ENCODE data around the gene CCNK.

CCNK gene

DNA sequence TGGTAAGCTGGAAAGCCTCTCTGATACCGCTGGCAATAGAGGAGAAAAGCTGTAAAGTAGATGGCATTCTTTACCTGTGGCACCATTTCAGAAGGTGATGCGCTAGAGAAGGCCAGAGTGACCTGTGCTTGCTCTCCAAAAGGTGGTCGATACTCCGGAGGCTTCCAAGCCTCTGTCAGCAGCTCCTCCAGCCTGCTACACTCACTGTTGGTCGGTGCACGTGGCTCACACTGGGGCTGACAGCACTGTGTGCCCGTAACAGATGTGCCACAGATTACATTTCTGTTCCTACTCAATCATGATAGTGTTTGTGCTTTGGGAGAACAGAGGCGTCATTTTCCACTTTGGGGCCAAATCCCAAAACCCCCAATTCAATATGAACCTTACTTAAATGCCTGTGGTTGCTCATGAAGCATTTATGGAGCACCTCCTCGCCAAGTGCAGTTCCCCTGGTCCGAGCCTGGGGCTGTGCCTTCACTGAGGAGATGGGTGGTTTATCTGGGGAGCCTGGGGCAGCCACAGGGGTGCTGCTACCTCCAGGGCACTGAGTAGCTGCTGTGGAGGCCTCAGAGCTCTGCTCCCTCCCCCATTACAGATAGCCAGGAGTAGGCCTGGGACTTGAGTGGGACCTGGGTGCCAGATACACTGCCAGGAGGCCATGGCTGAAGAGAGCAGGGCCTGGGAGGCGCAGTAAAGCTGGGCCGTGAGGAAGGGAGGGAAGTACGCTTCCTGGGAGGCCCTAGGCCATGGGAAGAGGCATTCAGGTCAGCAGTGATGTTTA, 26.8 kb downstream of the CCNK start:
- no peak for DNase-seq (ENCODE audit: low spot score)

DNA sequence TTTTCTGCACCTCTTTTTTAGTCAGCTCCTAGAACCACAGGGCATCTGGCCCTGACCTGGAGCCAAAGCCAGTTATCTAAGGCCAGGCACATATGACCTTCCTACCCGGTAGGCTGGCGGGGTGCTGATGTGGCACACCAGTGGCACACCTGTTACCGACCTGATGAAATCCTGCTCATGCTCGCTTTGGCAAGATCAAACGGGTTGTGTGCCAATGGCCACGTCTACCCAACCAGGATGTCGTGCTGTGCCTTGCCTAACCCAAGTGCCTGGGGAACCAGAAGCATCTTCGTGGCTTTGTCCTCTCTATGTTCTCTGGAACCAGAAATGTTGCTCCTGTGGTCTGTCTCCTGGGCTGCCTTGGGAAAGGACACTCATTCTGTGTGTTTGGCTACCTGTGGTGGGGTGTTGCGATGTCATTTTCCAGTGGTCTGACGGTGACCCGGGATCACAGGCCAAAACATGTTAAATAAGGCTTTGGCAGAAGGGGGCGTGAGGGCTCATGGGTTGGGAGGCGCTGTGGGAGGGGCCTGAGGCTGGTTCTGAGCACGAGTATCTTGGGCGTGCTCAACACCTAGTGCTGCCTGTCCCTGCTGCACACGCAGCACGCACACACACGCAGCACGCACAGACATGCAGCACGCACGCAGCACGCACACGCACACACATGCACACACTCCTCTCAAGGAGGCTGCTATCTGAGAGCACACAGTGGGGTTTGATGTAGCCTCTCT, 27.9 kb downstream of the CCNK start:
- DNase-seq (ENCODE audit: low spot score), result no peak

DNA sequence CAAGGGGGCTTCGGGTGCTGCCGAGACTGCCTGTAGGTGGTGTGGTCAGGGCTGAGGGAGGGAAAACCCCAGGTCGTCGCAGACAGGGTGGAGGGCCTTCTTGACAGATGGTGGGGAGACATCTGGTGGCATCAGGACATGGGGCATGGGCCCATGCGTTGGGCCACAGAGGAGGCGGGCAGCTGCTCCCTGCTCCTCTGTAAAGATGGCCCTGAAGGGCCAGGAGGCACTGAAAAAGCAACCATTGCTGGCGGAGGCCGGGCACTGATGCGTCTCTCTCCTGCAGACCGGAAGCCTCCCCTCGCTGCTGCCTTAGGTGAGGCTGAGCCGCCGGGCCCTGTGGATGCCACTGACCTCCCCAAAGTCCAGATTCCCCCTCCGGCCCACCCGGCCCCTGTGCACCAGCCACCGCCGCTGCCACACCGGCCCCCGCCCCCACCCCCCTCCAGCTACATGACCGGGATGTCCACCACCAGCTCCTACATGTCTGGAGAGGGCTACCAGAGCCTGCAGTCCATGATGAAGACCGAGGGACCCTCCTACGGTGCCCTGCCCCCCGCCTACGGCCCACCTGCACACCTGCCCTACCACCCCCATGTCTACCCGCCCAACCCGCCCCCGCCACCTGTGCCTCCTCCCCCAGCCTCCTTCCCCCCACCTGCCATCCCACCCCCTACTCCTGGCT, 28.8 kb downstream of the CCNK start:
- DNase-seq (ENCODE audit: low spot score), result no peak

DNA sequence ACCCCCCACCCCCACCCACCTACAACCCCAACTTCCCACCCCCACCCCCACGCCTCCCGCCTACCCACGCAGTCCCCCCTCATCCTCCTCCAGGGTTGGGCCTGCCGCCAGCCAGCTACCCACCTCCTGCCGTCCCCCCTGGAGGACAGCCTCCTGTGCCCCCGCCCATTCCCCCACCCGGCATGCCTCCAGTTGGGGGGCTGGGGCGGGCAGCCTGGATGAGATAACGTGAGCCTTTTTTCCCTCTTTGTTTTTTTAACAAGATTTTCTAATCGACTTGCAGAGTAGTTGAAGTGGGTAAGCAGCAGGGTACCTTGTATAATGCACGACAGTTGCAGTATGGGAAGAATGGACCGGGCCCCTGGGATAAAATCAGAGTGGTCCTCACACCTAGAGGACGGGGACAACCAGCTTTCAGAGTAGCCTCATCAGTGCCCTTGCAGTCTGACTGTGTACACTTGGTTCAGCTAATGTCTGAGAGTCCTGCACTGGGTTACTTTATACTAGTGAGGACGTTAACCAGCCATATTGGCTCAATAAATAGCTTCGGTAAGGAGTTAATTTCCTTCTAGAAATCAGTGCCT, 29.4 kb downstream of the CCNK start:
- no peak for DNase-seq (ENCODE audit: low spot score)

DNA sequence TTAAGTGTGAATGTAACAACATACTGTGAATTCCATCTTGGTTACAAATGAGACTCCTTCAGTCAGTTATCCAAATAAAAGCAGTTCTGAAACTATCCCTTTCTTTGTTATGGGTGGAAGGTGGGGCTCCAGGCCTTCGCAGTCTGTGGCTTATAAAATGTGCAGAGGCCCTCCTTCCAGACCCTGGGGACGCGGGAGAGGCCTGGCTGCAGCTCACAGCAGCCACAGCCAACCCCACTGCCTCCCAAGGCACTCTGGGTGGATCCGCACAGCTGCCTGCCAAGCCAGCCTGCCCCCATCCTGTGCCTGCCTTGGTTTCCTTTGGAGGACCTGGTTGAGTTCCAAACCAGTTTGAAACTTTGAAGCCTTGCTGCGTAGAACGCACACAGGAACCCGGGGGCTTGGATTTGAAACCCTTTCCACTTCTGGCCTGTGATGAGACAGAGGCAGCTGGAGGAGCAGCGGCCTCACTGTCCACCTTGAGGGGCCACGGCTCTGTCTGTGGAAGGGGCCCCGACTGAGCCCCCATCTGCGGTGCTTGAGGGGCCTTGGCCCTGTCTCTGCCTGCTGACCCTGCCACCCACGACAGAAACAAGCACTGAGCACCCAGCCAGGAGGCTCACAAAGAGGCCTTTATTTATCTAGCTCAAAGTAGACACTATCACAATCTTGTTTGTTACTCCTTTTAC, 30.4 kb downstream of the CCNK start:
- peak; percentile 52 for DNase-seq (ENCODE audit: low spot score)

DNA sequence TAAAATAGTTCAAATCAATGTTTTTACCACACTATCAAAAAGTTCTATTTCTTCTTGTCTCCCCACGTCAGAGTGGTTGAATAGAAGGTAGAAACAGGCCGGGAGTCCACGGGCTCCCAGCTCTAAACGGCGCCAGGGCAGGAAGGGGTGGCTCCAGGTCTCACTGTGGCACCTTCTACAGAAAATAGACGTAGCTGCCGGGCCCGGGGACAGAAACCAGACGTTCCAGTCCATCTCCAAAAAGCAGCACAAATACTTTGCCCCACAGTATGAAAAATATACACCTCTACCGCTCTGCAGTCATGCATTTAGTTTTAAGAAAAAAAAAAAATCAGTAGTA, 30.9 kb downstream of the CCNK start:
- no peak for DNase-seq (ENCODE audit: low spot score)

DNA sequence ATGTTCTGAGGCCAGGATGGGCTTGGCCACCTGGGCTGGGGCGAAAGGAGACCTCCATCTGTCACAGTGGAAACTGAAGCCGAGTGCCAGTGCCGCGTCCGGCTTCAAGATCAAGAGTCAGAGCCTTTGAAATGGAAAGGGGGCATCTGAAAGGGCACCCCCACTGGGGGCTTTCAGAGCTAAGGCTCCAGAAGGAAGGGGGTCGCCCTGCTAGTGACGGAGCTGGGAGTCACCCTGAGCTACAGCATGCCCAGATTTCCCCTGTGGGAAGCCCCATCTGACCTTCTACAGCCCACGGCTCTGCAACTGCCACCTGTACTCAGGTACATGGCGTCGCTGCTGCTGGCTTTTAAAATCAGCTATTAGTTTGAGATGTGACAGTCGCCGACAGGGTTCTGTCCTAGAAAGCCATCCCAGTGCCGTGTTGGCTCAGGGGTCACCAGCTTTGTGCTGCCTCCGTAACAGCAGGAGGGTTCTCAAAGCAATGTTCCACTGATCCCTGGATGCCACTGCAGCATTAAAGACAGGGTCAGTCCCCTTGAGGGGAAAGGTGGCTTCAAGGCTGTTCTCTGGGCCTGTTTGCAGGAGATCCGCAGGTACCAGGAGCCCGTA, 31.5 kb downstream of the CCNK start:
- DNase-seq (ENCODE audit: low spot score), result no peak

DNA sequence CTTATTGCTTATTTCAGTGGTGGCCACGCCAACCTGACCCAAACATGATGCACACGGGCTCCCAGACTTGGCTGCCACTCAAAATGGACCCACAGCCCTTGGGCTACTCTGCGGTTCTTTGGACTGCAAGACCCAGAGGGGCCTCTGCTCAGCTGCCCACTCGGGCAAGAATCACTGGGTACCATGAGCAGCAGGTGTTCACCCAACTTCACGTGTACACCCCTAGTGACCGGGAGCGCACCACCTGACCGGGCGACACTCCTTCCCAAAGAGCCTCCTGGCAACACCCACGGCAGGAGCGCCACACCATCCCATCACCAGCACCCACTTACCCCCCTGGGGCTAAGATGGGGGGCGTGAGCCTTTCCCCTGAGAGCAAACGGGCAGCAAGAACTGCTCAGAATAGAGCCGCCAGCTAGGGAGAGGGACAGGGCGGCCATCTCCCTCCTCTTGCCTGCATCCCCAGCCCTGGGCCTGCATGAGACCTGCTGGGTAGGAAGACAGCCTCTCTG, 32.0 kb downstream of the CCNK start:
- DNase-seq (ENCODE audit: low spot score), result no peak

DNA sequence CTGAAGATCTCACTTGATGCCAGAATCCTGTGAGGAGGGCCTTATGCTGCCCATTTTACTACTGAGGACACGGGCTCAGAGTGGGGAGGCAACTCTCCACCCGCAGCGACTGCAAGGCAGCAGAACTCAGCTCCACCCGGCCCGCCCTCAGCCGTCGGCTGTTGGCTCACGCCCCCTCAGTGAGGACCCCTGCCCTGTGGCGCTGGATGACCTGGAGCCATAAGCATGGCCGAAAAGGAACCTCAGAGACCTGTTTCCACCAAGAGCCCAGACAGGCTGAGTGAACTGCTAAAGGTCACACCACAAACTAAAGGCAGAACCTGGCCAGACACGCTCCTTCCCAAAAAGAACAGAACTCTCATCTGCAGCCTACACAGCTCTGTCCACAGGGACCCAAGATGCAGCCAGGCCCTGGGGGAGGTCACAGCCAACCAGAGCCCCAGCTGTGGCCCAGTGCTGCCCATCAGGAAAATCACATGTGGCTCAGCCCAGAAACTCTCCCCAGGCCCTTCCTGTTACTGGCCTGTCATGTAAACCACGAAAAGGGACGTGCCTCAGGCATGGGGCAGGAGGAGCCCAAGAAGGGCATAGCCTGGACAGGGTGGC, 32.8 kb downstream of the CCNK start:
- no peak for DNase-seq (ENCODE audit: low spot score)

DNA sequence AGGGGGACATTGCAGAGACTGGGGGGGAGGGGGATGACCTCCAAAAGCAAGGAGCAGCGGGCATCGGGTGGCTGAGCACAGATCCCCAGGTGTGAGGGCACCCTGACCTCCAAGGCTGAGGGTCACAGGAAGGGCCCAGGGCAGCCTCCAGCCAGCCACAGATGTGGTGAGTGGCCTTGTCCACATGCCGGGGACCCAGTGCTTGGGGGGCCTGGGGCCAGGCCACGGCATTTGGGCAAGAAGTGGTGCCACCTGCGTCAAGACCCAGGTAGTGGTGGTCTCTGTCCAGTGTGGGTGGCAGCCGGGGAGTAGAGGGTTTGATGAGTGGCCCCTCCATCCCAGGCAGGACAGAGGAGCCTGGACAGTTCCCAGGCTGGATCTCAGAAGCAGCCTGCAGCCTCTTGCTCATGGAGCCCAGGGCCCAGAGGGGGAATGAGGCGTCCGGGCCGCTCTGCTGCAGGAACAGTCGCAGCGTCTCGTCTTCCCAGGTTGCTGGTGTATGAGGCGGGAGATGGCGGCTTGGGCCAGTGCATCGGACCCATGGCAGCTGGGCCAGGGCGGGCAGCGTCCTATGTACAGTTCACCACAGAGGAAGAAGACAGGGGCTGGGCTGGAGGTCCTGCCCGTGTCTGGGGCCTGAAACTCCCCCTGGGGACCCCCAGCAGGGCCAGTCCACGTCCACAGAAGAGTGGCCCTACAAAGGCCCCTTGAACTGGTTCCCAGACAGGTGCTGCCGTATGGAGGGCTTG, 33.5 kb downstream of the CCNK start:
- DNase-seq (ENCODE audit: low spot score), result no peak

DNA sequence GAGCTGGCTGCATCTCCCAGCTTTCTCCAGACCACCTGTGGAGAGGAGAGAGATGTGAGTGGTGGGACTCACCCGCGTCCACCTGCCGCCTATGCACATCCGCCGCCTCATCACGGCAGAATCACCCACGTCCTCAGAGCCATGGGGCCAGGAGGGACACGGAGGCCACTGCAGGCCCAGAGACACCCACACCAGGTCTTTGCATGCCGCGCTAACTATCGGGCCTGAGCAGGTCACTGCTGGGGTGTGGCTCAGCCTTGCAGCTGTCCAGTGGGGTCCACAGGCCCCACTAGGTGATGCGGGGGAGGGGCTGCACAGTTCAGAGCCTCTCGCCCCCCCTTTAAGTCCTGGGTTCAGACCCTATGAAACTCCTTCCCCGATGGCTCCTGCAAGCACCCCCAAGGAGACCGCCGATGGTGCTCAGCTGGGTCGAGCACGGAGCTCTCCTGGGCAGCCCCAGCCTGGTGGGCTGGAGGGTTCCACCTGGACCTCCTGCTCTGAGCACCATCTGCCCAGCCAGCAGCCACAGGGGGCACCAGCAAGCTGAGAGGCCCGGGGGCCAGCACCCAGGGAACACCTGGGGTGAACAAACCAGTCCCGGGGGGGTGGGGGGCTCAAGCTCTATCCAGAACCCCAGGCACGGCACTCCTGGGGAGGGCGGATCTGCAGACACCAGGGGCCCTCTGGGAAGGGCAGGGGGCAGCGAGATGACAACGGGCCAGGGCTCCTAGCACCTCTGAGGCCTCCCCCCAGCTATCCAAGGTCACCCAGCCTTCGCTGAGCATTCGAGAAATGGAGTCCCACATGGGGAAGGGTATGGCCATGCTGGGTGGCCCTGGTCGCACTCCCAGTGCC, 34.3 kb downstream of the CCNK start:
- DNase-seq (ENCODE audit: low spot score), result no peak

DNA sequence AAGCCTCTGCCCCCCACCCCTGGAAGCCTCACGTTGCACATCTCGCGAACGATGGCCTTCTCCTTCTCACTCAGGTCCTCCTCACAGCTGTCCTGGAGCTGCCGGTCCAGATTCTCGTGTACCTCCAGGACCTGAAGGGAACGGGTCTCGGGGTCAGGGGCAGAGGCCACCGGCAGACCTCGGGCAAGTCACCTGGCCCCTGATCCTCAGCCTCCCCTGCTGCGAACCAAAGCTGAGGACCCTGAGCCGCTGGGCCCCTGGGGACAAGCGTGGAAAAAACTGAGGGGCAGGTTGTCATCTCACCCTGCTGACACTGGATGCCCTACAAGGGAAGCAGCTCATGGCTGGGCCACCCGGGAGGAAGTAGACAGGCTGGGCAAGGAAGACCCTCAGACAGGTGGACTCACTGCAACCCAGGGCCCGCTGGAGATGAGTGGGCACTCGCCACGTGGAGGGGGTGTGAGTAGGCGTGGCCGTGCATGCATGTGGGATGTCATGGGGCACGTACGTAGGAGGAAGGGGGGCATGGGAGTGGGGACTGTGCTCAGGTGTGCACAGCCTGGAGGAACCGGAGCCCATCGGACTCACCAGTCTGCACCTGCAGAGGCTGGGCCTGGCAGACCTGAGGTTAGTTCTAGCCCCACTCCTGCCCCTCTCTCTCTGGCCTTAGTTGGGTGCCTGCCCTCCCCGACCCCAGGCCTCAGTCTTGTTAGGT, 35.1 kb downstream of the CCNK start:
- DNase-seq (ENCODE audit: low spot score), result no peak

DNA sequence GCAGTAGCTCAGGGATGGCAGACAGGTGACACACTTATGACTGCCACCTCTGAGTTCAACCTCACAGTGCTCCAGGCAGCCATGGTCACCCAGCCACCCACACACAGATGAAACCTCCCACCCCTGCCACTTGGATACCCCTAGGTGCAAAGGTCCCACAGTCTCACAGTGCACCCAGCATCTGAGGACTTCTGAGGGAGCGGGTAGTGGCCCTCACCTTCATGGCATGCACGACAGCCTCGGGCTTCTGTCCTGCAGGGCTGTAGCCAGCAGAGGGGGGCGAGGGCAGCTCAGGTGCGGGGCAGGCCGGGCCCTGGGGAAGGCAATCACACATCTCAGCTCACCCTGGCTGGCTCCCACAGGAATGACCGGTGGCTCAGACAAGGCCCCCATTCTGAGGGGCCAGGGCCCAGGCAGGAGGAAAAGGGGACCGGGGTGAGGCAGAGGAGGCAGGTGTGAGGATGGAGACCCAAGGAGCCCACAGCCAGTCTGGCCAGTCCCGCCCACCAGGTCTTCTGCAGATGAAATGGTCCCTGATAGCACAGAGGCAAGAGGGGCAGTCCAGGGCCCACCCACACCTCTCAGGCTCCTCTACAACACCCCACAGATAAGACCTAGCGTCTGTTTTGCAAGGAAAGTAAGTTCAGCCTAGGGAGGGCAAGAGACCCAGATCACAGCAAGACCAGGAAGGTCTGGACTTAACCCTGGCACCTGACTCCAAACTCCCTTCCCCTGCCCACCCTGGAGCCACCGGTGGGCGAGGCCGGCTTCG, 35.8 kb downstream of the CCNK start:
- no peak for DNase-seq (ENCODE audit: low spot score)

DNA sequence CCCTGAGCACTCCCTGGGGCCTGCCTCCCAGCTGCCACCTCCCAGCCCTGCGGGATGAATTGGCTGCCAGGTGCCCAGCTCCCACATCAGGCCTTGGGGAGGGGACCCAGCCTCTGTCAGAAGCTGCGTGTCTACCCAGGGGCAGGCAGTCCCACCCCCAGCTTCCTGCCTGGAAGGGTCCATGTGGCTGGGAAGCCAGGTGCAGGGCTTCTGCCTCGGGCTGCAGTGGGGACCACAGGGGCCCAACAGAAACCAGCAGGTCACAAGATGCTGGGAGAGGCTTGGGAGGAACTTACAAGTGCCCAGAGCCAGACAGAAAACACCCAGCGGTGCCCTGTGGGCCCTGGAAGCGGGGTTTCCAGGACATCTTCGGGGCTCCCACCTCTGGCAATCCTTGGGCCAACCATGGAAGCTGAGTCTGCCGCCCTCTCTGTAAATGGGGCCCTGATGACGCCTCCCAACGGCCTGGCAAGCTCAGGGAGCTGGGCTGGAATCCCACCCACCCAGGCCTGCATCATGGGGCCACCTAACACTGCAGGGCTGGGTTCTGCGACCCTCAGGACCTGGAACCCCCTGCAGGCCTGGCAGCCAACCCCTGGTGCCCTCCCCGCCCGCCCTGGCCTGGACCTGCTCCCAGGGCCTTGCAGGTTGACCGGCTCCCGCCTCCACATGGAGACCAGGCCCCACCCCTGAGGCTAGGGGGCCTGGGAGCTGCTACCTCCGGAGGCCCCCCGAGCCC, 36.6 kb downstream of the CCNK start:
- DNase-seq (ENCODE audit: low spot score), result no peak

DNA sequence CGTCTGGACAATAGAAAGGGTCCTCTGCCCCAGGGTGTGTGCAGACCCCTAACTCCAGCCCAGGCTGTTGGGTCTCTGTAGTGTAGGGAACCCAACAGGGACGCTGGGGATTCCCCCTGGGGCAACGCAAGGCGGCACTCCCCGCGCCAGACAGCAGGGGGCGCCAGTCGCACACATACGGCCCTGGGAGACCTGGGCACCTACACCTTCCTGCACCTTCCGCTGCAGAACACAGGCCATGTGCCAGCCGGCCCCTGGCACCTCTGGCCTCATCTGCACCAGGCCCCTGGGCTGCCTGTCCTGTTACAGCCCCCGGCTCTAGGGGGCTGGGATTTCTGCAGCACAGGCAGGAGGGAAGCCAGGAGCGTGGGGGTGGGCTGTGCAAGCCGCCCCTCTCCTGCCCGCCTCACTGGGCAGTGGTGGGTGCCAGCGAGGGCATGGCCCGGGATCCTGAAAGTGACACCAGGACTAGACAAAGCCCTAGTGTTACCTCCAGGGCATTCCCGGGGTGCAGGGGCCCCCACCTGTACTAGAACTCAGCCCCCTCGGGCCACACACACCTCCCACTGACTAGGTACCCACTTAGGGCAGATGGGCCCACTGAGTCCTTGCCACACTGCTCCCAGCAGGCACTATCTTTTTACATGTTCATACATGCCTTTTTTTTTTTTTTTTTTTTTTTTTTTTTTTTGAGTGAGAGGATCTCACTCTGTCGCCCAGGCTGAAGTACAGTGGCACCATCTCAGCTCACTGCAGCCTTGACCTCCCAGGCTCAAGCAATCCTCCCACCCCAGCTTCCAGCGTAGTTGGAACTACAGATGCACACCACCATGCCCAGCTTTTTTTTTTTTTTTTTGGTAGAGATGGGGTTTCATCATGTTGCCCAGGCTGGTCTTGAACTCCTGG, 37.5 kb downstream of the CCNK start:
- DNase-seq (ENCODE audit: low spot score), result peak; percentile 85

DNA sequence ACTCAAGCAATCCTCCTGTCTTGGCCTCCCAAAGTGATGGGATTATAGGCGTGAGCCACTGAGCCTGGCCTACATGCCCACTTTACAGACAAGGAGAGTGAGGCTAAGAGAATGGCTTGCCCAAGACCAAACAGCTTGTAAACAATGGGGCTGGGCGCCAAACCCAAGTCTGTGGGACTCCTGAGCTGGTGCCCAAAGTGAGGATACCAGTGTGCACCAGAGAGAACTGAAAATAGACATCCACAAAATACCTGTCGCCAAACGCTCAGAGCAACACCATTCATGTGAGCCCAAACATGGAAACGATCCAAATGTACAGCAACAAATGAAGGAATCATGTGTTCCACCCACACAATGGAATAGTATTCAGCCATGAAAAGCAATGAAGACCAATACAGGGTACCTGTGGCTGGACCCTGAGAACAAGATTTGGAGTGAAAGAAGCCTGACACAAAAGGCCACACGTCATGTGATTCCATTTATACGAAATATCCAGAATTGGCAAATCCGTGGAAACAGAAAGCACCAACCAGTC, 38.2 kb downstream of the CCNK start:
- no peak for DNase-seq (ENCODE audit: low spot score)

Data from AG20443 (cell line).